Mucosa of descending colon (tissue), 3 donors: ENCODE measurements around the gene EHBP1. TPM values are rescaled to one million over a fixed set of nuclear protein-coding genes. Genes with fewer than 3 reads are reported as not detected.

Experiments used
- ATAC-seq: fragments of 200-7000 bp; cut with Tn5 transposase; one replicate; pipeline ENCODE4 v1.9.1; 2020; ENCODE audit warnings: mild to moderate bottlenecking, moderate library complexity
- DNase-seq, 3 donors: peaks; one replicate each; pipeline ENCODE4 v3.0.0-alpha.2; 2020
- H3K36me3 ChIP-seq: fragments of 200-600 bp; one replicate; pipeline ENCODE4 v1.8.0; 2021; ENCODE audit warnings: low read depth, mild to moderate bottlenecking
- H3K4me1 ChIP-seq: fragments of 200-600 bp; one replicate; pipeline ENCODE4 v1.8.0; 2021; ENCODE audit warnings: low read depth, mild to moderate bottlenecking
- H3K4me3 ChIP-seq: fragments of 200-600 bp; one replicate; pipeline ENCODE4 v1.8.0; 2021; ENCODE audit warnings: mild to moderate bottlenecking
- H3K9me3 ChIP-seq: fragments of 200-600 bp; one replicate; pipeline ENCODE4 v1.8.0; 2021; ENCODE audit warnings: mild to moderate bottlenecking
- intact Hi-C, 2 donors: fragments of 100-400 bp; cut with DNase I in 1 of 2; cut with micrococcal nuclease in 1 of 2; formaldehyde crosslinking; loops; one replicate each; pipeline versions ENCODE4 v1.11.0 to v1.11.1; 2022; cut with DNase I, micrococcal nuclease
- total RNA-seq, 3 donors: library from RNA; stranded (reverse); fragmentation: NEBNext Ultra II Directional in 2 of 3; extraction: Animal tissue kit (Norgen Biotek cat#: 25700) in 2 of 3; gene quantifications; one replicate each; pipeline versions ENCODE4 v1.2.1 to v1.2.4, GENCODE V29; 2021 to 2023
- TF ChIP-seq, protein P1 (sequence below): fragments of 200-600 bp; IDR thresholded peaks from one replicate; pipeline ENCODE4 v1.8.0; 2022; ENCODE audit warnings: antibody characterized with exemption, mild to moderate bottlenecking
- donor health status: DM: no; HTN: no; CAD: no; lungs with moderate emphysema.
- donor health status: DM: no; HTN: no; CAD: no.
- donor health status: DM: no; HTN: yes; CAD: no.

Gene EHBP1
- total RNA-seq, 3 donors from 2014 or later = 26.9 to 136 (median 28.2) TPM

DNA sequence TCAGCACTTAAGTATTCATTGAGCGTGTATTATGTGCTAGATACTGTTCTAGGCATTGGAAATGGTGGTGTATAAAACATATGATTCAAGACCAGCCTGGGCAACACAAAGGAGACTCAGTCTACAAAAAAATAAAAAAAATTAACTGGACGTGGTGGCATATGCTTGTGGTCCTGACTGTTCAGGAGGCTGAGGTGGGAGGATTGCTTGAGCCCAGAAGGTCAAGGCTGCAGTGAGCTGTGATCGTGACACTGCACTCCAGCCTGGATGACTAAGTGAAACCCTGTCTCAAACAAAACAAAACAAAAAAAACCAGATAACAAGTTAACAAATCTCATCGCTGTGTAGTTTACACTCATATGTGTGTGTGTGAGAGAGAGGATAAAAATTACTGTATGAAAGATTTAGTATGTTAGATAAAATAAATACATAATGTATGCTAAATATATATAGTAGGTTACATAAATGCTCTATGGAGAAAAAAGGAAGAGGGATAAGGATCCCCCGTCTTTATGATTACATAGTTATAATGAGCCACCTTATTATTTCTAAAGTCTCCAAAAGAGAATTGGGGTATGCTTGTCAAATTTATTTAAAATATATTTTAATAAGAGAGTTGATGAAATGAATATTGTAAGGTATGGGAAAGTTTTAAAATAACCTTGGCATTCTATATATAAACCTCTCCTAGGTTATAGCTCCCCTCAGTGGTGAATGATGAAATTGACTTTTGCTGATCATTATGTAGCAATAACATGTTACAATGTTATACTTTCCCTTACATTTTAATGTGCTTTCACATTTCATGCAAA lies 69.2 kb downstream of the EHBP1 start:
- ATAC-seq (peak; percentile 67), DNase-seq (peak in 1 of 3 donors; percentile 57)
- TF ChIP-seq, protein P1, sequence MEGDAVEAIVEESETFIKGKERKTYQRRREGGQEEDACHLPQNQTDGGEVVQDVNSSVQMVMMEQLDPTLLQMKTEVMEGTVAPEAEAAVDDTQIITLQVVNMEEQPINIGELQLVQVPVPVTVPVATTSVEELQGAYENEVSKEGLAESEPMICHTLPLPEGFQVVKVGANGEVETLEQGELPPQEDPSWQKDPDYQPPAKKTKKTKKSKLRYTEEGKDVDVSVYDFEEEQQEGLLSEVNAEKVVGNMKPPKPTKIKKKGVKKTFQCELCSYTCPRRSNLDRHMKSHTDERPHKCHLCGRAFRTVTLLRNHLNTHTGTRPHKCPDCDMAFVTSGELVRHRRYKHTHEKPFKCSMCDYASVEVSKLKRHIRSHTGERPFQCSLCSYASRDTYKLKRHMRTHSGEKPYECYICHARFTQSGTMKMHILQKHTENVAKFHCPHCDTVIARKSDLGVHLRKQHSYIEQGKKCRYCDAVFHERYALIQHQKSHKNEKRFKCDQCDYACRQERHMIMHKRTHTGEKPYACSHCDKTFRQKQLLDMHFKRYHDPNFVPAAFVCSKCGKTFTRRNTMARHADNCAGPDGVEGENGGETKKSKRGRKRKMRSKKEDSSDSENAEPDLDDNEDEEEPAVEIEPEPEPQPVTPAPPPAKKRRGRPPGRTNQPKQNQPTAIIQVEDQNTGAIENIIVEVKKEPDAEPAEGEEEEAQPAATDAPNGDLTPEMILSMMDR = peak; percentile 35
- Histone ChIP-seq H3K36me3 (no peaks in the 10 kb centered on the region), H3K4me3 (no peak overlapping the region), H3K9me3 (no peaks in the 10 kb centered on the region), H3K4me1 (no peaks in the 10 kb centered on the region)
- intact Hi-C loops = loop anchor here (2.0 to 5.0 kb wide), 2 partner anchors 317 to 318 kb away; no protein-coding TSS in a partner anchor

DNA sequence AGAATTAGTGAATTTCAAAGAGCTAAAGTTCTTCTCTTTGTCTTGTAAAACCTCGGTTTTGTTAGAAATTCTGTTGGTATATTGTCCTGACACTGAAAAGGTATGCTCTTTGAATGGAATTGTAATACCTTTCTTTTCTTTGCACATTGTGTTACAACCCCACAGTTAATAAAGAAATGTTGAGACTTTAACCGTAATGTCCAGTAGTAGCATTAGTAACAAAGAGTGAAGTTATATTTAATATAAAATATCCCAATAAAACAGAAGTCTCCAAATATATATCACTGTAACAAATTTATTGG lies 69.8 kb downstream of the EHBP1 start:
- H3K36me3 ChIP-seq = no peaks in the 10 kb centered on the region
- no peaks in the 10 kb centered on the region for H3K4me1 ChIP-seq
- H3K9me3 ChIP-seq = no peaks in the 10 kb centered on the region
- TF ChIP-seq, protein P1 = no peak
- DNase-seq = no peak
- no peak for ATAC-seq
- H3K4me3 ChIP-seq = no peak overlapping the region
- intact Hi-C loops = loop anchor here (2.0 to 5.0 kb wide), 2 partner anchors 318 to 319 kb away; no protein-coding TSS in a partner anchor

DNA sequence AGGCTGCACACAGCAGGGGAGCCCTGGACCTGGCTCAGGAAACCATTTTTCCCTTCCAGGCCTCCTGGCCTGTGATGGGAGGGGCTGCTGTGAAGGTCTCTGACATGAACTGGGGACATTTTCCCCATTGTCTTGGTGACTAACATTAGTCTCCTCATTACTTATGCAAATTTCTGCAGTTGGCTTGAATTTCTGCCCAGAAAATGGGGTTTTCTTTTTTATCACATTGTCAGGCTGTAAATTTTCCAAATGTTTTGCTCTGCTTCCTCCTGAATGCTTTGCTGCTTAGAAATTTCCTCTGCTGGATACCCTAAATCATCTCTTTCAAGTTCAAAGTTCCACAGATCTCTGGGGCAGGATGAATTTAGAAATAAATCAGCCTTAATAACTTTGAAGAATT lies 78.2 kb downstream of the EHBP1 start:
- H3K9me3 ChIP-seq = no peaks in the 10 kb centered on the region
- H3K4me1 ChIP-seq = no peaks in the 10 kb centered on the region
- no peaks in the 10 kb centered on the region for H3K36me3 ChIP-seq
- TF ChIP-seq, protein P1 = no peak
- no peak for ATAC-seq
- no peak for DNase-seq
- H3K4me3 ChIP-seq = no peak overlapping the region
- intact Hi-C loops = no loop called here

DNA sequence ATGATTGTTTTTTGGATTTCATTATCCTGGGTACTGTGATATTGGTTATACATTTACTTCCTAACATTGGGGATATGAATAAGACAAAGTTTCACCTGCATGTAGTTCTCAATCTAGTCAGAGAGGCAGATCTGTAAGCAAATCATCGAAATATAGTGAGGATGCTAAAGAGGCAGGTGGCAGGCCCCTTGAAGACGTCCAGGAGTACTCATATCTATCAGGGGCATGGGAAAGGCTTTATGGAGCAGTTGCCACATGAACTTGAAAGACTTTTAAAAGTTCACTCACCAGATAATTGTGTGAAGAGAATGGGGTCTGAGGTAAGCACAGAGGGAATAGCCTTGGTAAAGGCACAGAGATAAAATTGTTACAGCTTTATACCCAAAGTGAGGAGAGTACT lies 78.8 kb downstream of the EHBP1 start:
- DNase-seq (no peak), ATAC-seq (no peak)
- H3K9me3 ChIP-seq = no peaks in the 10 kb centered on the region
- no peaks in the 10 kb centered on the region for H3K36me3 ChIP-seq
- no peaks in the 10 kb centered on the region for H3K4me1 ChIP-seq
- intact Hi-C loops = no loop called here
- H3K4me3 ChIP-seq = no peak overlapping the region
- TF ChIP-seq, protein P1 = no peak

DNA sequence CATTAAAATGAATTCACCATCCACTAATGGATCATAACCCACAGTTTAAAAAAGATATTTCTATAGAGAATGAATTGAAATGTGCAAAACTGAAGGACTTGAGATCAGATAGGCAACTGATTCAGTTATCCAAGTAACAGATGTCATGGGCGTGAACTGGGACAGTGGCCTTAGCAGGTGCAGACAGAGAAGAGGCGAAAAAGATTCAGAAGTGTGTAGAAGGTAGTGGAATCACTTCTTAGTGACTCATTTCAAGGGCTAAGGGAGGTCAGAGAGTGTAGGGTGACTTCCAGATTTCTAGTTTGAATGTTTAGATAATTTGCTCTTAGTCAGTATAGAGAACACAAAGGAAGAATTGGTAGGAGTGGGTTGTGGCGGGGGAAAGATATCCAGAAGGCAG lies 79.7 kb downstream of the EHBP1 start:
- H3K4me3 ChIP-seq = no peak overlapping the region
- intact Hi-C loops = no loop called here
- peaks cover under 1% of the 10 kb centered on the region for H3K4me1 ChIP-seq
- ATAC-seq = no peak
- H3K9me3 ChIP-seq = no peaks in the 10 kb centered on the region
- DNase-seq = no peak
- H3K36me3 ChIP-seq = no peaks in the 10 kb centered on the region
- TF ChIP-seq, protein P1 = no peak
